ENCODE results near the gene ENDOD1. TPM values are rescaled to one million over a fixed set of nuclear protein-coding genes. Genes with fewer than 3 reads are reported as not detected.

The ENDOD1 gene
- total and polyA plus RNA-seq, 2 donors (not counting 1 experiment from before 2014, with no cell fraction given), result 7.0 to 11.7 TPM

Other genes with a start within 250 kb of the ENDOD1 start
- gene CWC15, start 116.3 kb upstream of the ENDOD1 start, total RNA-seq, result 59.5 and 59.8 TPM in 2 replicates
- gene CWC15, start 116.3 kb upstream of the ENDOD1 start, polyA plus RNA-seq, result 18.1 and 40.7 TPM in 2 replicates
- gene KDM4D, start 116.1 kb upstream of the ENDOD1 start, total RNA-seq, result 0.44 and 0.73 TPM in 2 replicates
- gene KDM4D, start 116.1 kb upstream of the ENDOD1 start, polyA plus RNA-seq, result 0.39 and 0.58 TPM in 2 replicates
- not detected in 2 replicates for gene KDM4E, start 64.6 kb upstream of the ENDOD1 start, total RNA-seq
- not detected in 2 replicates for gene KDM4E, start 64.6 kb upstream of the ENDOD1 start, polyA plus RNA-seq
- gene KDM4F, start 40.4 kb upstream of the ENDOD1 start, total RNA-seq, result not detected in 2 replicates
- not detected in 2 replicates for gene KDM4F, start 40.4 kb upstream of the ENDOD1 start, polyA plus RNA-seq
- 64.2 and 69.5 TPM in 2 replicates for gene SRSF8, start 22.9 kb upstream of the ENDOD1 start, total RNA-seq
- 37.6 and 44.4 TPM in 2 replicates for gene SRSF8, start 22.9 kb upstream of the ENDOD1 start, polyA plus RNA-seq
- 519 and 537 TPM in 2 replicates for gene SESN3, start 141.4 kb downstream of the ENDOD1 start, total RNA-seq
- 10.1 and 12.2 TPM in 2 replicates for gene SESN3, start 141.4 kb downstream of the ENDOD1 start, polyA plus RNA-seq

Data from B cell (primary cell).